Measurements from ENCODE around the gene PPP2R5C. TPM values are rescaled to one million over a fixed set of nuclear protein-coding genes. Genes with fewer than 3 reads are reported as not detected.
"Not testable (repeated sequence)": the region's sequence is repeated elsewhere in the genome, so short reads cannot be mapped to it uniquely, and the experiment has no call there.

The PPP2R5C gene
- polyA plus RNA-seq, 3 donors, result 61.9 to 72.5 (median 64.0) TPM

DNA sequence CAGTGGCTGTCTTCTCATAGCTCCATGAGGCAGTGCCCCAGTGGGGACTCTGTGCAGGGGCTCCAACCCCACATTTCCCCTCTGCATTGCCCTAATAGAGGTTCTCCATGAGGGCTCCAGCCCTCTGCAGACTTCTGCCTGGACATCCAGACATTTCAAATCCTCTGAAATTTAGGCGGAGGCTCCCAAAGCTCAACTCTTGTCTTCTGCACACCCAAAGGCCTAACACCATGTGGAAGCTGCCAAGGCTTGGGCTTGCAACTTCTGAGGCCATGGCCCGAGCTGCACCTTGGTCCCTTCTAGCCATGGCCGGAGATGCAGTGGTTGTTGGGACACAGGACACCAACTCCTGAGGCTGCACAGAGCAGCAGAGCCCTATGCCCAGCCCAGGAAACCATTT lies 20.5 kb upstream of the PPP2R5C start:
- Histone ChIP-seq H3K27ac (ENCODE audit: low read depth in 1 of 2, low read length in 2 of 2) (no peak overlapping the region), H4K20me1 (ENCODE audit: insufficient read depth, low read length) (no peaks in the 10 kb centered on the region), H3K27me3 (ENCODE audit: control insufficient read depth in 2 of 2, insufficient read depth in 2 of 2, low read length in 2 of 2) (peaks cover 0 to 2% of the 10 kb centered on the region in 2 donors), H2AFZ (ENCODE audit: insufficient read depth, low read depth, low read length, poor library complexity, severe bottlenecking) (no peak overlapping the region), H3K4me3 (replicated peaks in 1 of 3; ENCODE audit: low read depth in 2 of 3, low read length in 3 of 3) (no peak overlapping the region), H3K9ac (ENCODE audit: insufficient read depth, low read length, poor library complexity, severe bottlenecking) (no peak overlapping the region), H3K4me1 (ENCODE audit: control insufficient read depth in 1 of 2, insufficient read depth in 2 of 2, low read length in 2 of 2) (peaks cover 17% of the 10 kb centered on the region in 2 donors), H3K9me3 (replicated peaks in 1 of 2; ENCODE audit: control insufficient read depth in 1 of 2, insufficient read depth in 1 of 2, low read length in 2 of 2) (peaks cover 13 to 19% of the 10 kb centered on the region in 2 donors), H3K4me2 (replicated peaks; ENCODE audit: extremely low read depth, low read length, poor library complexity, severe bottlenecking) (no peak overlapping the region), H3K36me3 (replicated peaks in 1 of 2; ENCODE audit: control insufficient read depth in 1 of 2, insufficient read depth in 2 of 2, low read length in 2 of 2) (no peaks in the 10 kb centered on the region), H3K79me2 (ENCODE audit: insufficient read depth, low read length) (no peaks in the 10 kb centered on the region)
- H3K27me3 Mint-ChIP-seq (ENCODE audit: low read depth in 3 of 3), result peaks cover 0 to 26% (median 9%) of the 10 kb centered on the region in 3 donors
- peaks cover 0 to 3% of the 10 kb centered on the region in 2 donors for H3K36me3 Mint-ChIP-seq
- peaks cover 27% of the 10 kb centered on the region for H3K4me1 Mint-ChIP-seq
- DNase-seq, result no peak
- peaks cover 19 to 46% (median 33%) of the 10 kb centered on the region in 7 donors for H3K9me3 Mint-ChIP-seq
- no peak overlapping the region for H3K4me3 Mint-ChIP-seq
- 100% methylated on average over 2 of the region's 3 CpGs for WGBS (ENCODE audit: insufficient coverage)
- H3K27ac Mint-ChIP-seq, result no peak overlapping the region
- TF ChIP-seq CTCF (IDR thresholded peaks at IDR 0.05), result no peak
- intact Hi-C loops (cut with micrococcal nuclease), result no loop called here

DNA sequence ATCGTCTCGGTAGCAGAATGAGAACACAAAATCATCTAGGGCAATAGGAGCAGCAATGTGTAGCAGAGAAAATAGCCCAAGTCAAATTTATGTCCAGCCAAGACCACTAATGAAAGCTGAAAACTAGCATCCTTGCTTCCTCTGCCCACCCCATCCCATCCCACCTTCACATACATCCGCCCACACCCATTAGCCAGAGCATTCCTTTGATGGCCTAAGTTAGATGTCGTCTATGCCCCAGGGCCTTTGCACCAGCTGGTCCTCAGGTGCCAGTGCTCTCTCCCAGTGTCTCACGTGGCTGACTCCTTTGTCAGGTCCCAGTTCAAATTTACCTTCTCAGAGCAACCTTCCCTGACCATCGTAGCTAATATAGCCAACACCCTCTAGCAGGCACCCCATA lies 17.8 kb upstream of the PPP2R5C start:
- Histone ChIP-seq H3K4me3 (replicated peaks in 1 of 3; ENCODE audit: low read depth in 2 of 3, low read length in 3 of 3) (no peak overlapping the region), H2AFZ (ENCODE audit: insufficient read depth, low read depth, low read length, poor library complexity, severe bottlenecking) (no peak overlapping the region), H3K79me2 (ENCODE audit: insufficient read depth, low read length) (no peaks in the 10 kb centered on the region), H3K4me1 (ENCODE audit: control insufficient read depth in 1 of 2, insufficient read depth in 2 of 2, low read length in 2 of 2) (peaks cover 4 to 5% of the 10 kb centered on the region in 2 donors), H3K9ac (ENCODE audit: insufficient read depth, low read length, poor library complexity, severe bottlenecking) (no peak overlapping the region), H3K27ac (ENCODE audit: low read depth in 1 of 2, low read length in 2 of 2) (no peak overlapping the region), H3K27me3 (ENCODE audit: control insufficient read depth in 2 of 2, insufficient read depth in 2 of 2, low read length in 2 of 2) (peaks cover under 1 to 2% of the 10 kb centered on the region in 2 donors), H3K4me2 (replicated peaks; ENCODE audit: extremely low read depth, low read length, poor library complexity, severe bottlenecking) (no peak overlapping the region), H4K20me1 (ENCODE audit: insufficient read depth, low read length) (no peaks in the 10 kb centered on the region), H3K9me3 (replicated peaks in 1 of 2; ENCODE audit: control insufficient read depth in 1 of 2, insufficient read depth in 1 of 2, low read length in 2 of 2) (peaks cover 13 to 19% of the 10 kb centered on the region in 2 donors), H3K36me3 (replicated peaks in 1 of 2; ENCODE audit: control insufficient read depth in 1 of 2, insufficient read depth in 2 of 2, low read length in 2 of 2) (no peaks in the 10 kb centered on the region)
- Mint-ChIP-seq H3K36me3 (peaks cover 0 to 3% of the 10 kb centered on the region in 2 donors), H3K4me3 (no peak overlapping the region), H3K4me1 (peaks cover 15% of the 10 kb centered on the region), H3K27me3 (ENCODE audit: low read depth in 3 of 3) (peaks cover 4 to 38% (median 20%) of the 10 kb centered on the region in 3 donors), H3K9me3 (peaks cover 19 to 49% (median 36%) of the 10 kb centered on the region in 7 donors), H3K27ac (no peak overlapping the region)
- intact Hi-C loops (cut with micrococcal nuclease), result no loop called here
- 90% methylated on average over 6 of the region's 6 CpGs for WGBS (ENCODE audit: insufficient coverage)
- DNase-seq, result no peak
- TF ChIP-seq CTCF (IDR thresholded peaks at IDR 0.05), result no peak

GRCh38 chr14:101744382-101744781 lies 17.1 kb upstream of the PPP2R5C start:
- WGBS (ENCODE audit: insufficient coverage), result no CpG with 5 or more reads among the region's 6 CpGs
- peaks cover 19 to 50% (median 37%) of the 10 kb centered on the region in 7 donors for H3K9me3 Mint-ChIP-seq
- H3K4me3 Mint-ChIP-seq; H3K27me3 ChIP-seq (ENCODE audit: control insufficient read depth in 2 of 2, insufficient read depth in 2 of 2, low read length in 2 of 2); intact Hi-C loops (cut with micrococcal nuclease); H2AFZ ChIP-seq (ENCODE audit: insufficient read depth, low read depth, low read length, poor library complexity, severe bottlenecking); H3K36me3 Mint-ChIP-seq; H3K36me3 ChIP-seq (replicated peaks in 1 of 2; ENCODE audit: control insufficient read depth in 1 of 2, insufficient read depth in 2 of 2, low read length in 2 of 2); H3K79me2 ChIP-seq (ENCODE audit: insufficient read depth, low read length); H3K27ac ChIP-seq (ENCODE audit: low read depth in 1 of 2, low read length in 2 of 2); H4K20me1 ChIP-seq (ENCODE audit: insufficient read depth, low read length); H3K9ac ChIP-seq (ENCODE audit: insufficient read depth, low read length, poor library complexity, severe bottlenecking); H3K4me3 ChIP-seq (replicated peaks in 1 of 3; ENCODE audit: low read depth in 2 of 3, low read length in 3 of 3); H3K4me2 ChIP-seq (replicated peaks; ENCODE audit: extremely low read depth, low read length, poor library complexity, severe bottlenecking); H3K4me1 ChIP-seq (ENCODE audit: control insufficient read depth in 1 of 2, insufficient read depth in 2 of 2, low read length in 2 of 2); DNase-seq: not testable (repeated sequence)
- peaks cover 13 to 19% of the 10 kb centered on the region in 2 donors for H3K9me3 ChIP-seq (replicated peaks in 1 of 2; ENCODE audit: control insufficient read depth in 1 of 2, insufficient read depth in 1 of 2, low read length in 2 of 2)
- H3K27me3 Mint-ChIP-seq (ENCODE audit: low read depth in 3 of 3), result peaks cover 6 to 43% (median 23%) of the 10 kb centered on the region in 3 donors
- H3K27ac Mint-ChIP-seq, result peak overlapping the region in 3 of 7 donors; percentile 2 to 47 (median 31)
- peaks cover 11% of the 10 kb centered on the region for H3K4me1 Mint-ChIP-seq

All from CD14-positive monocyte (primary cell).